IMR-90 (cell line): Measurements from ENCODE around the gene HOXC13. TPM values are rescaled to one million over a fixed set of nuclear protein-coding genes. Genes with fewer than 3 reads are reported as not detected.

Experiments used
- ATAC-seq: fragments of 200-7000 bp; cut with Tn5 transposase; 2 replicates; pipeline ENCODE4 v1.9.1; 2020; ENCODE audit warnings: low read depth, mild to moderate bottlenecking, moderate library complexity
- BruUV-seq: library from RNA; stranded (reverse); fragments of 400-500 nt; replicated peaks from 2 replicates; lab custom pipeline; 2021; lab: Mats Ljungman, UMichigan
- CTCF ChIA-PET: fragments of 300-600 bp; formaldehyde crosslinking; extraction: SDS; loops from one replicate; lab custom pipeline; 2021; ENCODE audit warnings: antibody characterized with exemption; lab: Yijun Ruan, JAX
- POLR2A ChIA-PET: fragments of 300-600 bp; sonication (Branson Sonifier 250); formaldehyde crosslinking; loops from one replicate; lab custom pipeline; 2022; ENCODE audit warnings: antibody characterized with exemption; ENCODE audit not compliant: unreplicated experiment; lab: Charles Lee
- DNase-seq: peaks from one replicate; pipeline ENCODE4 v3.0.0; 2013
- H2AFZ ChIP-seq: replicated peaks from 2 replicates; pipeline ENCODE3; 2013; ENCODE audit warnings: low read length, mild to moderate bottlenecking; ENCODE audit not compliant: poor library complexity
- H2AK5ac ChIP-seq: 2 replicates; pipeline ENCODE4 v1.6.1; 2013; ENCODE audit warnings: low read depth, low read length, inconsistent platforms
- H2AK9ac ChIP-seq: replicated peaks from 2 replicates; pipeline ENCODE3; 2013; ENCODE audit warnings: mild to moderate bottlenecking, low read depth, low read length, moderate library complexity; ENCODE audit not compliant: poor library complexity
- H2BK120ac ChIP-seq: 2 replicates; pipeline ENCODE4 v1.6.1; 2013; ENCODE audit warnings: low read depth, low read length, inconsistent platforms
- H2BK15ac ChIP-seq: 3 replicates; pipeline ENCODE4 v1.6.1; 2013; ENCODE audit warnings: low read depth, low read length, inconsistent platforms
- H2BK20ac ChIP-seq: 2 replicates; pipeline ENCODE4 v1.6.1; 2013; ENCODE audit warnings: low read depth, mild to moderate bottlenecking, inconsistent platforms, low read length, moderate library complexity
- H2BK5ac ChIP-seq: 2 replicates; pipeline ENCODE4 v1.6.1; 2013; ENCODE audit warnings: mild to moderate bottlenecking, low read depth, low read length, inconsistent platforms; ENCODE audit not compliant: poor library complexity, severe bottlenecking
- H3K14ac ChIP-seq: replicated peaks from 2 replicates; pipeline ENCODE4 v1.6.1; 2013; ENCODE audit warnings: low read depth, low read length, inconsistent platforms
- H3K18ac ChIP-seq: 2 replicates; pipeline ENCODE4 v1.6.1; 2013; ENCODE audit warnings: low read depth, low read length, control low read depth
- H3K23ac ChIP-seq: 2 replicates; pipeline ENCODE4 v1.6.1; 2013; ENCODE audit warnings: low read depth, low read length, inconsistent platforms
- H3K27ac ChIP-seq: 2 replicates; pipeline ENCODE4 v1.5.1; 2013; ENCODE audit warnings: mild to moderate bottlenecking, control low read depth, low read length; ENCODE audit not compliant: insufficient read depth
- H3K27me3 ChIP-seq: 2 replicates; pipeline ENCODE4 v1.6.1; 2013; ENCODE audit warnings: low read length; ENCODE audit not compliant: control insufficient read depth, insufficient read depth
- H3K36me3 ChIP-seq: 2 replicates; pipeline ENCODE4 v1.6.1; 2013; ENCODE audit warnings: low read length, mixed read lengths; ENCODE audit not compliant: control insufficient read depth, insufficient read depth
- H3K4ac ChIP-seq: 2 replicates; pipeline ENCODE4 v1.6.1; 2013; ENCODE audit warnings: low read depth, low read length, inconsistent platforms
- H3K4me1 ChIP-seq: 2 replicates; pipeline ENCODE4 v1.6.1; 2013; ENCODE audit warnings: low read length, mixed read lengths; ENCODE audit not compliant: control insufficient read depth, insufficient read depth
- H3K4me2 ChIP-seq: 2 replicates; pipeline ENCODE4 v1.6.1; 2013; ENCODE audit warnings: low read depth, mild to moderate bottlenecking, control low read depth, low read length, moderate library complexity
- H3K4me3 ChIP-seq: 2 replicates; pipeline ENCODE4 v1.5.1; 2013; ENCODE audit warnings: low read depth, mild to moderate bottlenecking, control low read depth, low read length, moderate library complexity; ENCODE audit not compliant: insufficient read depth
- H3K56ac ChIP-seq: 2 replicates; pipeline ENCODE4 v1.6.1; 2013; ENCODE audit warnings: low read length, inconsistent platforms; ENCODE audit not compliant: insufficient read depth; ENCODE audit errors: extremely low read depth
- H3K79me1 ChIP-seq, 2 experiments: 2 replicates each; pipeline ENCODE4 v1.6.1; 2013; ENCODE audit warnings: low read length in 2 of 2, inconsistent platforms in 1 of 2, low read depth in 1 of 2
- H3K9ac ChIP-seq: 2 replicates; pipeline ENCODE4 v1.6.1; 2013; ENCODE audit warnings: low read depth, low read length, control low read depth
- H3K9me1 ChIP-seq: 2 replicates; pipeline ENCODE4 v1.6.1; 2013; ENCODE audit warnings: low read length, inconsistent platforms; ENCODE audit not compliant: insufficient read depth
- H3K9me3 ChIP-seq: 2 replicates; pipeline ENCODE4 v1.6.1; 2013; ENCODE audit warnings: low read length; ENCODE audit not compliant: control insufficient read depth, insufficient read depth
- H4K20me1 ChIP-seq: 2 replicates; pipeline ENCODE4 v1.6.1; 2013; ENCODE audit warnings: low read length, inconsistent platforms; ENCODE audit not compliant: insufficient read depth
- H4K5ac ChIP-seq: 2 replicates; pipeline ENCODE4 v1.6.1; 2013; ENCODE audit warnings: mild to moderate bottlenecking, low read depth, low read length, control low read depth
- H4K8ac ChIP-seq, 2 experiments: 2 replicates each; pipeline ENCODE4 v1.6.1; 2013; ENCODE audit warnings: low read depth in 2 of 2, low read length in 2 of 2, control low read depth in 1 of 2, inconsistent platforms in 1 of 2
- H4K91ac ChIP-seq: 2 replicates; pipeline ENCODE4 v1.6.1; 2013; ENCODE audit warnings: low read depth, low read length, inconsistent platforms; ENCODE audit not compliant: insufficient read depth
- CHD1 ChIP-seq: IDR thresholded peaks from 2 replicates; pipeline ENCODE4 v1.6.1; 2012; ENCODE audit warnings: low read depth, low read length, improper control_type of control experiment
- FOS ChIP-seq: fragments of 150-350 bp; IDR thresholded peaks from 2 replicates; pipeline ENCODE4 v1.6.1; 2016; ENCODE audit warnings: low read depth, low read length
- MAFK ChIP-seq: IDR thresholded peaks from 2 replicates; pipeline ENCODE4 v1.6.1; 2012; ENCODE audit warnings: low read depth, low read length, improper control_type of control experiment
- MAZ ChIP-seq: IDR thresholded peaks from 2 replicates; pipeline ENCODE4 v1.6.1; 2012; ENCODE audit warnings: low read depth, mild to moderate bottlenecking, low read length, improper control_type of control experiment, moderate library complexity, borderline replicate concordance
- MXI1 ChIP-seq: IDR thresholded peaks from 2 replicates; pipeline ENCODE4 v1.6.1; 2012; ENCODE audit warnings: low read depth, mild to moderate bottlenecking, low read length, moderate library complexity, borderline replicate concordance
- NFE2L2 ChIP-seq: fragments of 150-350 bp; IDR thresholded peaks from 2 replicates; pipeline ENCODE4 v1.6.1; 2016; ENCODE audit warnings: low read depth, mild to moderate bottlenecking, low read length
- POLR2A ChIP-seq: IDR thresholded peaks from 2 replicates; pipeline ENCODE4 v1.6.1; 2012; ENCODE audit warnings: mild to moderate bottlenecking, low read depth, low read length
- SMC3 ChIP-seq: fragments of 150-350 bp; IDR thresholded peaks from 2 replicates; pipeline ENCODE4 v1.6.1; 2016; ENCODE audit warnings: low read depth, mild to moderate bottlenecking, antibody characterized with exemption, low read length, moderate library complexity
- WGBS, 2 experiments: methylation state at CpG; one replicate each; pipeline versions ENCODE4 v1.1.5 to v1.1.7; 2013; ENCODE audit warnings: missing lambda C conversion rate in 2 of 2; ENCODE audit not compliant: insufficient read length in 1 of 2; ENCODE audit errors: extremely low coverage in 2 of 2; 5-methylcytosine and 5-hydroxymethylcytosine counted together
- dilution Hi-C: fragments of 300-500 bp; cut with HindIII; formaldehyde crosslinking; loops from one replicate; pipeline ENCODE4 v1.14.3; 2018; ENCODE audit warnings: low sequenced_read_pairs; ENCODE audit not compliant: unreplicated experiment
- in situ Hi-C: fragments of 300-500 bp; cut with MboI; formaldehyde crosslinking; loops from 3 replicates; pipeline ENCODE4 v1.14.3; 2019; ENCODE audit warnings: low sequenced_read_pairs, inconsistent platforms, mixed read lengths
- intact Hi-C: fragments of 100-400 bp; cut with micrococcal nuclease; formaldehyde crosslinking; loops from 2 replicates; pipeline ENCODE4 v1.10.0; 2022
- polyA plus RNA-seq, 3 experiments: library from polyadenylated mRNA; depleted of rRNA; stranded (reverse); fragments of >200 nt; gene quantifications; 2 replicates each; pipeline ENCODE4 v1.2.3, GENCODE V29; 2012; ENCODE audit warnings: low replicate concordance in 1 of 3
- total RNA-seq: library from RNA; depleted of rRNA; stranded (reverse); fragments of >200 nt; gene quantifications from 2 replicates; pipeline ENCODE4 v1.2.3, GENCODE V29; 2012
- TF ChIP-seq, protein P1 (sequence below): fragments of 150-350 bp; IDR thresholded peaks from 2 replicates; pipeline ENCODE4 v1.6.1; 2017; ENCODE audit warnings: mild to moderate bottlenecking, antibody characterized with exemption, low read length, low read depth
- TF ChIP-seq, protein P2 (sequence below): fragments of 150-350 bp; IDR thresholded peaks from 2 replicates; pipeline ENCODE4 v1.6.1; 2016; ENCODE audit warnings: low read depth, mild to moderate bottlenecking, low read length, moderate library complexity, borderline replicate concordance

Gene HOXC13
- total and polyA plus RNA-seq, 2 of the 4 experiments (the other 2 are of a cell fraction) = not detected

DNA sequence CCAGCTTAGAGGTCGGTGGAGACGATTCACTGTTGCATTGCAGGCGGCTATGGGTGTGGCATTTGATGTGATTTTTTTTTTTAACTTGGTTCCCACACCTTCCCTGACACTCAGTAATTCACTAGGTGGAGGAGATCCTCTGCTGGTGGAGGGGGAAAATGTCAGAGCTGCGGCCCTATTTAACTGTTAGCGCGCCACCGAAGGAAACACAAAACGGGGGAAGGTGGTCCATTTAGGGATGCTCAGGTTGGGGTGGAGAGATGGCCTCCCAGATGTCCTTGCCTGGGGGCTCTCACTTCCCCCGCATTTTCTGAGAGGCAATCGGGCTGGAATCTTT lies 11.8 kb downstream of the HOXC13 start:
- CTCF ChIA-PET = no interaction called here
- Histone ChIP-seq H2AK9ac (no peak overlapping the region), H2BK15ac (no peak overlapping the region), H2BK5ac (no peak overlapping the region), H3K23ac (no peak overlapping the region), H3K9ac (no peak overlapping the region), H2AFZ (no peak overlapping the region), H4K91ac (no peak overlapping the region), H3K4ac (no peak overlapping the region), H4K8ac (no peak overlapping the region), H3K4me3 (no peak overlapping the region), H3K79me1 (no peaks in the 10 kb centered on the region), H4K20me1 (no peaks in the 10 kb centered on the region), H3K27me3 (peaks cover 94% of the 10 kb centered on the region), H3K27ac (no peak overlapping the region), H3K9me1 (no peaks in the 10 kb centered on the region), H3K4me1 (no peaks in the 10 kb centered on the region), H3K36me3 (no peaks in the 10 kb centered on the region), H3K56ac (no peak overlapping the region), H3K18ac (no peak overlapping the region), H2BK120ac (no peak overlapping the region), H4K5ac (no peak overlapping the region), H3K4me2 (no peak overlapping the region), H2AK5ac (no peak overlapping the region), H3K14ac (no peak overlapping the region), H3K9me3 (peaks cover 7% of the 10 kb centered on the region; the same call in 1 of the 2 replicates), H2BK20ac (no peak overlapping the region)
- no CpG with 5 or more reads among the region's 10 CpGs for WGBS, 2 experiments
- intact Hi-C loops (no loop called here), dilution Hi-C loops (no loop called here), in situ Hi-C loops (no loop called here)
- DNase-seq (no peak), ATAC-seq (no peak)
- no TSS peak for BruUV-seq
- POLR2A ChIA-PET = no interaction called here
- TF ChIP-seq, protein P1, sequence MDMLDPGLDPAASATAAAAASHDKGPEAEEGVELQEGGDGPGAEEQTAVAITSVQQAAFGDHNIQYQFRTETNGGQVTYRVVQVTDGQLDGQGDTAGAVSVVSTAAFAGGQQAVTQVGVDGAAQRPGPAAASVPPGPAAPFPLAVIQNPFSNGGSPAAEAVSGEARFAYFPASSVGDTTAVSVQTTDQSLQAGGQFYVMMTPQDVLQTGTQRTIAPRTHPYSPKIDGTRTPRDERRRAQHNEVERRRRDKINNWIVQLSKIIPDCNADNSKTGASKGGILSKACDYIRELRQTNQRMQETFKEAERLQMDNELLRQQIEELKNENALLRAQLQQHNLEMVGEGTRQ = no peak
- TF ChIP-seq, protein P2, sequence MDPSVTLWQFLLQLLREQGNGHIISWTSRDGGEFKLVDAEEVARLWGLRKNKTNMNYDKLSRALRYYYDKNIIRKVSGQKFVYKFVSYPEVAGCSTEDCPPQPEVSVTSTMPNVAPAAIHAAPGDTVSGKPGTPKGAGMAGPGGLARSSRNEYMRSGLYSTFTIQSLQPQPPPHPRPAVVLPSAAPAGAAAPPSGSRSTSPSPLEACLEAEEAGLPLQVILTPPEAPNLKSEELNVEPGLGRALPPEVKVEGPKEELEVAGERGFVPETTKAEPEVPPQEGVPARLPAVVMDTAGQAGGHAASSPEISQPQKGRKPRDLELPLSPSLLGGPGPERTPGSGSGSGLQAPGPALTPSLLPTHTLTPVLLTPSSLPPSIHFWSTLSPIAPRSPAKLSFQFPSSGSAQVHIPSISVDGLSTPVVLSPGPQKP = no peak
- no peak for TF ChIP-seq SMC3
- TF ChIP-seq MXI1 = no peak
- no peak for TF ChIP-seq POLR2A
- TF ChIP-seq NFE2L2 = no peak
- no peak for TF ChIP-seq MAZ
- TF ChIP-seq FOS = no peak
- TF ChIP-seq CHD1 = no peak
- no peak for TF ChIP-seq MAFK
